ENCODE measurements around the gene RBM26.

DNA sequence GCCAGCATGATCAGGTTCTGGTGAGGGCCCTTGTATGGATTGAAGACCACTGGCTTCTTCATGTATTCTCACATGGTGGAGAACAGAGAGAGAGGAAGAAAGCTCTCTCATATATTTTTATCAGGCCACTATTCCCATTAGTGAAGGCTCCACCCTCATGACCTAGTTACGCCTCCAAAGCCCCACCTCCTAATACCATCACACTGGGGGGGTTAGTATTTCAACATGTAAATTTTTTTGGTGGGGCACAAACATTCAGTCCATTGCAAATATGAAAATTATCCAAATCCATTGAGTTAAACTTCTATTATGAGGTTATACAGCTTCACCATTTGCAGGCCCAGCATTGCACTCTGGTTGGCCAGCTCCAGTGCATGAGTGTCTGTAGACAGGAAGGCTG, 33.2 kb upstream of the RBM26 start:
- TF ChIP-seq, protein P1, sequence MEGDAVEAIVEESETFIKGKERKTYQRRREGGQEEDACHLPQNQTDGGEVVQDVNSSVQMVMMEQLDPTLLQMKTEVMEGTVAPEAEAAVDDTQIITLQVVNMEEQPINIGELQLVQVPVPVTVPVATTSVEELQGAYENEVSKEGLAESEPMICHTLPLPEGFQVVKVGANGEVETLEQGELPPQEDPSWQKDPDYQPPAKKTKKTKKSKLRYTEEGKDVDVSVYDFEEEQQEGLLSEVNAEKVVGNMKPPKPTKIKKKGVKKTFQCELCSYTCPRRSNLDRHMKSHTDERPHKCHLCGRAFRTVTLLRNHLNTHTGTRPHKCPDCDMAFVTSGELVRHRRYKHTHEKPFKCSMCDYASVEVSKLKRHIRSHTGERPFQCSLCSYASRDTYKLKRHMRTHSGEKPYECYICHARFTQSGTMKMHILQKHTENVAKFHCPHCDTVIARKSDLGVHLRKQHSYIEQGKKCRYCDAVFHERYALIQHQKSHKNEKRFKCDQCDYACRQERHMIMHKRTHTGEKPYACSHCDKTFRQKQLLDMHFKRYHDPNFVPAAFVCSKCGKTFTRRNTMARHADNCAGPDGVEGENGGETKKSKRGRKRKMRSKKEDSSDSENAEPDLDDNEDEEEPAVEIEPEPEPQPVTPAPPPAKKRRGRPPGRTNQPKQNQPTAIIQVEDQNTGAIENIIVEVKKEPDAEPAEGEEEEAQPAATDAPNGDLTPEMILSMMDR (IDR thresholded peaks at IDR 0.05) = no peak
- no peak for TF ChIP-seq POLR2A (IDR thresholded peaks at IDR 0.05)

Measured in esophagus squamous epithelium (tissue), 4 donors.